ENCODE results near the gene MOB3B.

The MOB3B gene

DNA sequence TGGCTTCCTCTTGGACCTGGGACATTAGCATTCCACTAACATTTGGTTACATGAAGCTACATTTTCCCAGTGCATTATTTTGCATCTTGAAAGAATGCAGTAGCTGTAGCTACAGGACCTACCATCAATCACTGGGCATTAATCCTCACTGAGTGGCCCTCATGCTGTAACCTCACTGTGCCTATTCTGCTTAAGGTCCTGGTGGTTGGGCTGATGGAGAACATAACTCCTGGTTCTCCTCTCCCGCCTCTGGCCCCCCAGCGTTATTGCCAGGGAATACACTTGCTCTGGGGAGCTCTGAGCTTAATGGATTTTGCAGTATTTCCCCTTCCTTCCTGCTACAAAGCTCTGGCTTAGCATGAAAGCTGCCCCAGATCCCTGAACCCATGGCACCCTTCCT, 121.1 kb downstream of the MOB3B start:
- DNase-seq (ENCODE audit: low spot score in 2 of 2) (no peak), ATAC-seq (replicated peaks; ENCODE audit: extremely low read depth, poor library complexity, severe bottlenecking) (no peak)
- H3K9me3 Mint-ChIP-seq: no peaks in the 10 kb centered on the region
- no peak overlapping the region for H3K27ac Mint-ChIP-seq (ENCODE audit: low read depth)
- H3K36me3 Mint-ChIP-seq (ENCODE audit: insufficient read depth): no peaks in the 10 kb centered on the region
- H3K4me3 Mint-ChIP-seq: no peak overlapping the region
- peaks cover 20% of the 10 kb centered on the region for H3K27me3 Mint-ChIP-seq
- peaks cover 4% of the 10 kb centered on the region for H3K4me1 Mint-ChIP-seq

DNA sequence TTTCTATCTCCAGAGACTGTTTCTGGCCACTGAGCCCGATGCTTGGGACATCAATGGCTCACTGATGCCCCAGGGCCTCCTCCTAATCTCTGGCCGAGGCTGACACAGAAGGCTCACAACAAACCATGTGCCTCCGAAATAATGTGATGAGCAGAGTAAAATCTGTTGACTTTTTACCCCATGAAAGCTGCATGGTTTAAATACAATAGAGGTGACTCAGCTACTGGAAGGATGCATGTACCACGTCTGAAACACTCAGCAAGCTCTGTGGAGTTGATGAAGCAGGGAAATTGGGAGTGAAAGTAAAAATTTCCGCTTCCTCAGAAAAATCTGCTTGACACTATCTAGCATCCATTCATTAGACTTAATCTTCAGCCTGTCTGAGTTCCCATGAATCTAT, 121.6 kb downstream of the MOB3B start:
- Mint-ChIP-seq H3K36me3 (ENCODE audit: insufficient read depth) (no peaks in the 10 kb centered on the region), H3K9me3 (no peaks in the 10 kb centered on the region), H3K4me3 (no peak overlapping the region), H3K4me1 (no peaks in the 10 kb centered on the region), H3K27me3 (peaks cover 15% of the 10 kb centered on the region), H3K27ac (ENCODE audit: low read depth) (no peak overlapping the region)
- ATAC-seq (replicated peaks; ENCODE audit: extremely low read depth, poor library complexity, severe bottlenecking) (no peak), DNase-seq (ENCODE audit: low spot score in 2 of 2) (no peak)

DNA sequence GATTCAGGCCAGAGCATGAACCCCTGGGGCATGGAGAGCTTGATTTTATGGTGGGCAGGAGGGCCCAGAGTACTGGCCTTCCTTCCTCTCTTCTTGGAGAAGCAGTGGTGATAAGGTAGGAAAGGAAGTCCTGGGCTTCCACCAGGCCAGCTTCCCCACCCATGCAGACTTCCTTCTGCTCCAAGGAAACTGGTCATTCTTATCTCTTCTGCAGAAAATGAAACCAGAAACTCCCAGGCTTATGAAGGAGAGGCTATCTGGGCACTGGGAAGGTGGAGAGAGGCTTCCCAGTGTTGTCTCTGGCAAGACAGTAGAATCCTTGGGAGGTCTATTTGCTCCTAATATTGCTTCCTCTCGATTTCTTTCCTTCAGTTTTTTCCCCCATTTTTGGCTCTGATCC, 122.1 kb downstream of the MOB3B start:
- no peaks in the 10 kb centered on the region for H3K36me3 Mint-ChIP-seq (ENCODE audit: insufficient read depth)
- DNase-seq (ENCODE audit: low spot score in 2 of 2): no peak
- H3K4me3 Mint-ChIP-seq: no peak overlapping the region
- H3K27ac Mint-ChIP-seq (ENCODE audit: low read depth): no peak overlapping the region
- no peak for ATAC-seq (replicated peaks; ENCODE audit: extremely low read depth, poor library complexity, severe bottlenecking)
- no peaks in the 10 kb centered on the region for H3K4me1 Mint-ChIP-seq
- peaks cover 10% of the 10 kb centered on the region for H3K27me3 Mint-ChIP-seq
- no peaks in the 10 kb centered on the region for H3K9me3 Mint-ChIP-seq

DNA sequence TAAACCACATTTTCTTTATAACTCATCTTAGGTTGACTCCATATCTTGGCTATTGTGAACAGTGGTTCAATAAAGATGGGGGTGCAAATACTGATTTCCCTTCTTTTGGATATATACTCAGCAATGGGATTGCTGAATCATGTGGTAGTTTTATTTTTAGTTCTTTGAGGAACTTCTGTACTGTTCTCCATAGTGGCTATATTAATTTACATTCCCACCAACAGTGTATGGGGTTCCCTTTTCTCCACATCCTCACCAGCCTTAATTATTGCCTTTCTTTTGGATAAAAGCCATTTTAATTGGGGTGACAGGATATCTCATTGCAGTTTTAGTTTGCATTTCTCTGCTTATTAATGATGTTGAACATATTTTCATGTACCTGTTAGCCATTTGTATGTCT, 125.0 kb downstream of the MOB3B start:
- Mint-ChIP-seq H3K36me3 (ENCODE audit: insufficient read depth) (no peaks in the 10 kb centered on the region), H3K9me3 (no peaks in the 10 kb centered on the region), H3K27me3 (peaks cover 9% of the 10 kb centered on the region), H3K27ac (ENCODE audit: low read depth) (no peak overlapping the region), H3K4me1 (no peaks in the 10 kb centered on the region), H3K4me3 (no peak overlapping the region)
- no peak for DNase-seq (ENCODE audit: low spot score in 2 of 2)
- no peak for ATAC-seq (replicated peaks; ENCODE audit: extremely low read depth, poor library complexity, severe bottlenecking)

DNA sequence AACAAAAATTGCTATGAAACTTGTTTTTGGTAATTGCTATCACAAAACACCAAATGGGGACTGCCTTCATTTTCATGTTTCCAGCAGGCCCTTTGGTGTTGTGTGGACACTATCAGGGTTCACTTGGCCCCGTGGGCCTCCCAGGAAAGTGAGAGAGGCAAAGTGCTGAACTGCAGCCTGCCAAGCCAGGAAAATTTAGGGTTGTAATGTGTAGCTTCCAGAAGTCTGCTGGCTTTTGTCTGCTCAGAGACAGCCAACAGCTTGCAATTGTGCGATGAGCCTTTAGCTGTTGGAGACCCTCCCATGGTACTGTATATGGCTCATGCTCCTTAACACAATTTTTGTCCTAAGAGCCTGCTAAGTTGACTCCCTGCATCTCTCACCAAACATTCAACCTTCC, 127.0 kb downstream of the MOB3B start:
- ATAC-seq (replicated peaks; ENCODE audit: extremely low read depth, poor library complexity, severe bottlenecking) (no peak), DNase-seq (ENCODE audit: low spot score in 2 of 2) (no peak)
- no peak overlapping the region for H3K4me3 Mint-ChIP-seq
- H3K27me3 Mint-ChIP-seq: no peaks in the 10 kb centered on the region
- no peaks in the 10 kb centered on the region for H3K36me3 Mint-ChIP-seq (ENCODE audit: insufficient read depth)
- no peaks in the 10 kb centered on the region for H3K4me1 Mint-ChIP-seq
- no peaks in the 10 kb centered on the region for H3K9me3 Mint-ChIP-seq
- H3K27ac Mint-ChIP-seq (ENCODE audit: low read depth): no peak overlapping the region

DNA sequence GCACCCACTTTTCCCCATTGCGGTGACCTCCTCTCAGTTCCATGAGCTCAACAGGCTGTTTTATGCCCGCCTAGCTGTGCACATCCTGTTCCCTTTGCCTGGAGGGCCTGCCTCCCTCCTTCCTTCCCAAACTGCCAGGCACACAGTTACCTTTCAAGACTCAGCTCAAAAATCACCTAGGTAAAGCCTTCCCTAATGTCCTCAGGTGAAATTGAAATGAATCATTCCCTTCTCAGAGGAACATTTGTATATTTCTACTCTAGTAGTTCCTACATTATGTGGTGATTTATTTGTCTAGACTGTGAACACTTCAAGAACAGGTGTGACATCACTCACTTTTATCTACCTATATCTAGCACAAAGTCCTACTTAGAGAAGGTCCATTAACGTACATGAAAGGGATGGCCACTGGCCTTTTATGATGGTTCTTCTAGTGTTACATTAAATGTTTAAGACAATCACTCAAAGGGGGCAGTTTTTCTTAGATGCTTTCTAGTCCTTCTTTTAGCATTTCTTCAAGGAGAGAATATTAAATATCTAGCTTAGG, 129.2 kb downstream of the MOB3B start:
- no peaks in the 10 kb centered on the region for H3K9me3 Mint-ChIP-seq
- no peak for ATAC-seq (replicated peaks; ENCODE audit: extremely low read depth, poor library complexity, severe bottlenecking)
- H3K27ac Mint-ChIP-seq (ENCODE audit: low read depth): no peak overlapping the region
- H3K4me3 Mint-ChIP-seq: no peak overlapping the region
- DNase-seq (ENCODE audit: low spot score in 2 of 2): no peak
- H3K4me1 Mint-ChIP-seq: no peaks in the 10 kb centered on the region
- H3K27me3 Mint-ChIP-seq: no peaks in the 10 kb centered on the region
- H3K36me3 Mint-ChIP-seq (ENCODE audit: insufficient read depth): no peaks in the 10 kb centered on the region

DNA sequence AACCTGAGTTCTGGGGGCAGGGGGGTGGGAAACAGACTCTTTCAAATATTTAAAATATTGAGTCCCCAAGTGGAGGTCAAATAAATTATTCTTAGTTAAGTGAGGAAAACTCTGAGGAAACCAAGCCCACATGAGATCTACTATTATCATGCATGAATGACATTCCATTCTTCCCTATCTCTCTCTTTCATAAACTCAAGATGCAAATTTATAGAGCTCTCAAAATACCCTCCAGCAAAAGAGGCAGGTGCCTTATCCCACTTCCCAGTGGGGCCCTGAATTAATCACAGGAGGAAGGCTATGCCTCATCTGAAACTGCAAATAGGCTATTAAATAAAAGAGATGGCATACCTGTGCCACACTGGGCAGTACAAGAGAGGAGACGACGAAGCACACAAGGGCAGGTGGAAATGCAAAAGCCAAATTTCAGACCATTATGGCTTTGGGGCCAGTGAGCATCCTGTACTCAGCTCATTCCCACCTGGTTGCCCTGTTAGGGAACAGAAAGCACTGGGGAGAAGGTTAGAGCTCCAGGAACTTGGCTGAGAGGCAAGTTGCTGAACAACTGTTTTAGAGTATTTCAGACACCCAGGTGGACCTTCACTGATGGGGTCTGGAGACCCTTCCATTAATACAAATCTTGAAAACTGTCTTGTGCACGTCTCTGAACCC, 130.5 kb downstream of the MOB3B start:
- H3K27me3 Mint-ChIP-seq: no peaks in the 10 kb centered on the region
- no peak overlapping the region for H3K27ac Mint-ChIP-seq (ENCODE audit: low read depth)
- H3K4me1 Mint-ChIP-seq: no peaks in the 10 kb centered on the region
- no peaks in the 10 kb centered on the region for H3K36me3 Mint-ChIP-seq (ENCODE audit: insufficient read depth)
- no peak for ATAC-seq (replicated peaks; ENCODE audit: extremely low read depth, poor library complexity, severe bottlenecking)
- no peaks in the 10 kb centered on the region for H3K9me3 Mint-ChIP-seq
- no peak overlapping the region for H3K4me3 Mint-ChIP-seq
- DNase-seq (ENCODE audit: low spot score in 2 of 2): no peak

DNA sequence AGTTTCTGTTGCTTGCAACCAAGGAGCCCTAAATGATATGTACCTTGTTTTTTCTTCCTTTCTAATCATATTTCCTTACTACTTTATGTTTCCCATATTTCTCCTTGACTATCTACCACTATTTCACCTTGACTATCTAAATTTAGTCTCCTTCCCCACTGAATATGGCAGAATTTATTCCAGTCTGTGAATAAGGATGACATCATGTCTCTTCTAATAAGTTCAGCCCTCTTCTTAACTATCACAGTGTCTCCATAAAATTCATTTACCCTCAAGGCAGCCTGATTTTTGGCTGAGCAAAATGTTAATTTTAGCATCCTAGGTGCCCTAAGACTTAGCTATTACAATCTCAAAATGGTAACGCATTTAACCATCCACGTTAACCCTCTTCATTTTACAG, 133.1 kb downstream of the MOB3B start:
- no peaks in the 10 kb centered on the region for H3K9me3 Mint-ChIP-seq
- DNase-seq (ENCODE audit: low spot score in 2 of 2) (no peak), ATAC-seq (replicated peaks; ENCODE audit: extremely low read depth, poor library complexity, severe bottlenecking) (no peak)
- H3K36me3 Mint-ChIP-seq (ENCODE audit: insufficient read depth): no peaks in the 10 kb centered on the region
- H3K4me1 Mint-ChIP-seq: no peaks in the 10 kb centered on the region
- H3K27me3 Mint-ChIP-seq: no peaks in the 10 kb centered on the region
- no peak overlapping the region for H3K4me3 Mint-ChIP-seq
- H3K27ac Mint-ChIP-seq (ENCODE audit: low read depth): no peak overlapping the region

DNA sequence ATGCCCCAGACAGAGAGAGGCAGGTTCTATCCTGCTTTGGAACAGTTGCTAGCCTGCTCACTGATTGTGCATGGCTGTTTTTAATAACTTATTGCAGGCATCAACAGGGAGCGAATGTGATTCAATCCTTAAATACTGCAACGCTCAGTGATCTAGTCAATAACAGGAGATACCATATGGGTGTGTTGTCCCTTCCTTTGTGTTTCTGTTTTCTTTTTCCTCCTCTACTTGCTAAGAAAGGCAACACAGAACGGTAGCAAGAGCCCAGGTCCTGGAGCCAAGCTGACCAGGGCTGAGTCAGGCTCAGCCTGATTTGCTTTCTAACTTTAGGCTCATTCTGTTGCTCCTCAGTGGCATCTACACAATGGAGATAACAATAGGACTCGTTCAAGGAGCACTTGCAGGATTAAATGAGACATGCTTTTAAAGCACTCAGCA, 134.1 kb downstream of the MOB3B start:
- H3K4me3 Mint-ChIP-seq: no peak overlapping the region
- no peaks in the 10 kb centered on the region for H3K9me3 Mint-ChIP-seq
- no peak overlapping the region for H3K27ac Mint-ChIP-seq (ENCODE audit: low read depth)
- no peak for DNase-seq (ENCODE audit: low spot score in 2 of 2)
- H3K36me3 Mint-ChIP-seq (ENCODE audit: insufficient read depth): no peaks in the 10 kb centered on the region
- ATAC-seq (replicated peaks; ENCODE audit: extremely low read depth, poor library complexity, severe bottlenecking): no peak
- no peaks in the 10 kb centered on the region for H3K27me3 Mint-ChIP-seq
- H3K4me1 Mint-ChIP-seq: no peaks in the 10 kb centered on the region

DNA sequence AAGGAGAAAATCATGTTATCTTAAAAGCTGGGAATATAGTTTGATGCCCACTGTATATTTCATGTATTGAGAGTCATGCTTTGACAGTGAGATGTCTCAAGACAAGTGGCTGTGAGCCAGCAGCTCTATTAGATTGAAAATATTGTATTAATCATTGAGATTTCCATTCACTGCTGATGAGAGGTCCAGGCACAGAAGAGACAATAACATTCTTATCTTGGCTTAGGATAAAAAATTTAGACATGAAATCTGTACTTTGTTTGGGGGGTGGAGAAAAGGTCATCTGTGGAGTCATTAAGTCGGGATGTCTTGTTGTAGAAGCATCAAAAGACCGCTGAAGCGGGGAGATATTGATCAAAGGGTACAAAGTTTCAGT, 134.8 kb downstream of the MOB3B start:
- Mint-ChIP-seq H3K4me1 (no peaks in the 10 kb centered on the region), H3K36me3 (ENCODE audit: insufficient read depth) (no peaks in the 10 kb centered on the region), H3K9me3 (no peaks in the 10 kb centered on the region), H3K4me3 (no peak overlapping the region), H3K27me3 (no peaks in the 10 kb centered on the region), H3K27ac (ENCODE audit: low read depth) (no peak overlapping the region)
- DNase-seq (ENCODE audit: low spot score in 2 of 2) (no peak), ATAC-seq (replicated peaks; ENCODE audit: extremely low read depth, poor library complexity, severe bottlenecking) (no peak)

DNA sequence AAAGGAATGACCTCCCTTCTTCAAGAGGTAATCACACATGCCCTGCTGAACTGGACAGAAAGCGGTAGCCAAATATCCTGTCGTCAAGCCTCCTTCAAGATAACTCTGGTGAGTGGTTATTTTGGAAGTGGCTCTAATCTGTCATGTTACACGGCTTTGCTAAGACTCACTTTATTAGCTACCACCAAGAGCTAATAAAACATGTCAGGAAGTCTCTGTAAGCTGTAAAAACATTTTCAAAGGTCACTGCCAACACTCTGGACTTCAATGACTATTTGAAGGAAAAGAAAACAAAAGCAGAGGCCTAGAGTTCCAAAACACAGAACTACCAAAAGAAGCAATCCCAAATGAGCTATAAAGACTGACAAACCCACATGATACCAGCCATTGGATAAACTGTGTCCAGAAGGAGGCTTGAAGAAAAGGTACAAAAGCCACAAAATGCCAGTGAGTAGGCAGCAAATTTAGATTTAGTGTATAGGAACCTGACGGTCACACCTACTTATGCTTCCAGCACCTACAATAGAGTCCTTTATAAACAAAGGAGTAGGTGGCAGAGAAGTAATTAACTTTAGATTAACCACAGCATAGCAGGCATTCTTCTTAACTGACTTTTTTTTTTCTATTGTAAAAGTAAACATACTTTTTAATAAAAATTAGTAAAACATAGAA, 135.3 kb downstream of the MOB3B start:
- Mint-ChIP-seq H3K4me1 (no peaks in the 10 kb centered on the region), H3K27ac (ENCODE audit: low read depth) (no peak overlapping the region), H3K36me3 (ENCODE audit: insufficient read depth) (no peaks in the 10 kb centered on the region), H3K4me3 (no peak overlapping the region), H3K9me3 (no peaks in the 10 kb centered on the region), H3K27me3 (no peaks in the 10 kb centered on the region)
- ATAC-seq (replicated peaks; ENCODE audit: extremely low read depth, poor library complexity, severe bottlenecking): no peak
- no peak for DNase-seq (ENCODE audit: low spot score in 2 of 2)

DNA sequence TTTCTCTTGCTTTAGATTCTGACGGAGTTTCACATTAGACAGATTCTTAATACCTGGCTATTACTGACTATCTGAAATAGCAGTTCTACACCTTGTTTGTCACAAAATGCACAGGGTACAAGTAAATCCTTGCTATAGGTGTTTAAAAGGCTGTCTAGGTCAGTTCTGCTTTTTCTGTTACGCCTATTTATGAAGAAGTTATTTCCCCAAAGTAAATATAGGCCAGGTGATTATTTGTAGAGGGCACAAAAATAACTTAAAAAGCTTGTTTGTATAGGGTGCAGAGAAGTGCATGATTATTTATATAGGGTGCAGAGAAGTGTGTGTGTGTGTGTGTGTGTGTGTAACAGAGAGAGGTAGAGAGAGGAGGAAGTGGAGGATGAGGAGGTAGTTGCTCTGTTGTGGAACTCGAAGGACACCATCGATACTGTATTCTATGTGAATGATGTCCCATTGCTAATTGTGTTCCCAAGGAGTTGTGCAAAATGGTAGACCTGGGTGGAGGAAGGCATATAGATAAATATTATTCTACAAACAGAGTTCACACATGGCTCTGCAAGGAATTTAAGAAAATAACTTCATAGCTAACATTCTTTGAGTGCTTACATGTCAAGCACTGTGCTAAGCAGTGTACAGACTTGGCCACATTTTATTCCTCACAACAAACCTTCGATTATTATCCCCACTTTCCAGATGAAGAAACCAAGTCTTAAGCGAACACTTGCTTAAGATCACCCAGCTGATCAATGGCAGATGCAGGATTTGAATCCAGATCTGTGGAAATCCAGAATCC, 136.4 kb downstream of the MOB3B start:
- Mint-ChIP-seq H3K4me3 (no peak overlapping the region), H3K4me1 (no peaks in the 10 kb centered on the region), H3K9me3 (no peaks in the 10 kb centered on the region), H3K36me3 (ENCODE audit: insufficient read depth) (no peaks in the 10 kb centered on the region), H3K27ac (ENCODE audit: low read depth) (no peak overlapping the region), H3K27me3 (no peaks in the 10 kb centered on the region)
- ATAC-seq (replicated peaks; ENCODE audit: extremely low read depth, poor library complexity, severe bottlenecking) (no peak), DNase-seq (ENCODE audit: low spot score in 2 of 2) (no peak)

DNA sequence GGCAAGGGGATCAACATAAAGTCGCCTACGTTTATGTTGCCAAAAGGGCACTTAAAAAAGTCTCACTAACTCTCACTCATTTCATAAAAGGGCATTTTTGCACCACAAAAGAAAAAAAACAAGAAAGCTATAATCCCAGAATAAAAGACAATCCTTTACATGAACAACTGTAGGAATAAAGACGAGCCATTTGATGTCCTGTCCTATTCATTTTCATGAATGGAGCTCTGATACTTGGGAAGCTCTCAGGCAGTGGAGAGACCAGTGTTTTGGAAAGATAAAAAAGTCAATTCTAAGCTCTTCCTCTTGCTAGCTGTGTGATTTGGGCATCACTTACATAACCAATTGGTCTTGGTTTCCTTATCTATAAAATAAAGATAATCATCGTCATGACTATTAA, 137.2 kb downstream of the MOB3B start:
- H3K4me1 Mint-ChIP-seq: no peaks in the 10 kb centered on the region
- H3K27me3 Mint-ChIP-seq: no peaks in the 10 kb centered on the region
- H3K27ac Mint-ChIP-seq (ENCODE audit: low read depth): no peak overlapping the region
- H3K4me3 Mint-ChIP-seq: no peak overlapping the region
- no peaks in the 10 kb centered on the region for H3K9me3 Mint-ChIP-seq
- no peaks in the 10 kb centered on the region for H3K36me3 Mint-ChIP-seq (ENCODE audit: insufficient read depth)
- ATAC-seq (replicated peaks; ENCODE audit: extremely low read depth, poor library complexity, severe bottlenecking): no peak
- no peak for DNase-seq (ENCODE audit: low spot score in 2 of 2)

Data from central memory CD8-positive, alpha-beta T cell (primary cell).